Progenitor cell of endocrine pancreas (in vitro differentiated cells): ENCODE data around the gene ENDOU. TPM values are rescaled to one million over a fixed set of nuclear protein-coding genes. Genes with fewer than 3 reads are reported as not detected.
"Not testable (repeated sequence)": the region's sequence is repeated elsewhere in the genome, so short reads cannot be mapped to it uniquely, and the experiment has no call there.

Experiments used
- DNase-seq: peaks from one replicate; pipeline ENCODE4 v3.0.0; 2021; ENCODE audit warnings: low spot score; ENCODE audit not compliant: unreplicated experiment
- H3K27ac Mint-ChIP-seq: 2 replicates; pipeline ENCODE4 v1.8.0; 2021; ENCODE audit warnings: mild to moderate bottlenecking, moderate library complexity, mixed read lengths
- H3K27me3 Mint-ChIP-seq: 2 replicates; pipeline ENCODE4 v1.8.0; 2021; ENCODE audit warnings: mixed read lengths
- H3K36me3 Mint-ChIP-seq: 2 replicates; pipeline ENCODE4 v1.8.0; 2022; ENCODE audit warnings: mixed read lengths; ENCODE audit not compliant: insufficient read depth
- H3K4me1 Mint-ChIP-seq: 2 replicates; pipeline ENCODE4 v1.8.0; 2021; ENCODE audit warnings: low read depth, mixed read lengths
- H3K4me3 Mint-ChIP-seq: 2 replicates; pipeline ENCODE4 v1.8.0; 2021; ENCODE audit warnings: low read depth, mild to moderate bottlenecking, moderate library complexity, mixed read lengths
- H3K9me3 Mint-ChIP-seq: 2 replicates; pipeline ENCODE4 v1.8.0; 2021; ENCODE audit warnings: low read depth, mixed read lengths
- total RNA-seq: library from RNA; stranded (reverse); gene quantifications from 2 replicates; pipeline ENCODE4 v1.2.1, GENCODE V29; 2021
- TF ChIP-seq, protein P1 (sequence below): fragments of 200-600 bp; sonication (generic); IDR thresholded peaks from one replicate; pipeline ENCODE4 v1.5.0; 2021; ENCODE audit warnings: antibody characterized with exemption, mild to moderate bottlenecking; ENCODE audit not compliant: unreplicated experiment

Gene ENDOU
- total RNA-seq, 1 donor from 2014 or later: not detected

DNA sequence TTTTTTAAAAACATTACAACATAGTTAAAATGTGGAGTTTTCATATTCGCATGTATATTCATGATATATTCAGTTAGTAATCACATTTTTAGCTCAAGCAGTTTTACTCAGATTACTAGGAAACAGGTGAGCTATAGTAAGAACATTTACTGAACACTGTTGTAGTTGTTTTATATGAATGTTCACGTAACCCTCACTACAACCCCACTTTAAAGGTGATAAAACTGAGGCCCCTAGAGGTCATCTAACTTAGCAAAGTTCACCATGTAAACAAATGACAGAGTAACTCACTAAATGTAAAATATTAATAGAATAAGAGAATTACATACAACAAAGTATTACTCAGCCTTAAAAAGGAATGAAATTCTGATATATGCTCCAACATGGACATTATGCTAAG lies 45.5 kb downstream of the ENDOU start:
- no peak overlapping the region for H3K4me3 Mint-ChIP-seq
- no peak overlapping the region for H3K27ac Mint-ChIP-seq
- no peaks in the 10 kb centered on the region for H3K9me3 Mint-ChIP-seq
- no peaks in the 10 kb centered on the region for H3K4me1 Mint-ChIP-seq
- H3K36me3 Mint-ChIP-seq: peaks cover 53% of the 10 kb centered on the region
- no peak for DNase-seq
- TF ChIP-seq, protein P1, sequence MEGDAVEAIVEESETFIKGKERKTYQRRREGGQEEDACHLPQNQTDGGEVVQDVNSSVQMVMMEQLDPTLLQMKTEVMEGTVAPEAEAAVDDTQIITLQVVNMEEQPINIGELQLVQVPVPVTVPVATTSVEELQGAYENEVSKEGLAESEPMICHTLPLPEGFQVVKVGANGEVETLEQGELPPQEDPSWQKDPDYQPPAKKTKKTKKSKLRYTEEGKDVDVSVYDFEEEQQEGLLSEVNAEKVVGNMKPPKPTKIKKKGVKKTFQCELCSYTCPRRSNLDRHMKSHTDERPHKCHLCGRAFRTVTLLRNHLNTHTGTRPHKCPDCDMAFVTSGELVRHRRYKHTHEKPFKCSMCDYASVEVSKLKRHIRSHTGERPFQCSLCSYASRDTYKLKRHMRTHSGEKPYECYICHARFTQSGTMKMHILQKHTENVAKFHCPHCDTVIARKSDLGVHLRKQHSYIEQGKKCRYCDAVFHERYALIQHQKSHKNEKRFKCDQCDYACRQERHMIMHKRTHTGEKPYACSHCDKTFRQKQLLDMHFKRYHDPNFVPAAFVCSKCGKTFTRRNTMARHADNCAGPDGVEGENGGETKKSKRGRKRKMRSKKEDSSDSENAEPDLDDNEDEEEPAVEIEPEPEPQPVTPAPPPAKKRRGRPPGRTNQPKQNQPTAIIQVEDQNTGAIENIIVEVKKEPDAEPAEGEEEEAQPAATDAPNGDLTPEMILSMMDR: no peak
- no peaks in the 10 kb centered on the region for H3K27me3 Mint-ChIP-seq

DNA sequence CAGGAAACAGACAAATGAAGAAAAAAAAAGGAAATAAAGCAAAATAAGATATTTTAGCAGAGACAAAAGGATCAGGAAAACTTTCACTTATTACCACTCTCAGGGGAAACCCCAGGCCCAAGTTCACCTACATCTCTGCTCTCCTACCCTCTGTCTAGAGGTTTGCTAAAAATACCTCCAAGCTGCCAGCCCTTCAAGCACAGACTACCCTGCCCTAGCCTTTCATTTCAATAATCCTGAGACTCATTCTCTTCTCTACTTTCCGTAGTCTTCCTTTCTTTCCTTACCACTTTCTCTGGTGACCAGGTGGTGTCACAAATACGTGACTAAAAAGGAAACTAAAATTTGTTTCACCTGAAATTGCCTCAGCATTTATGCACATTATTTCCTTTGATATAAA lies 53.2 kb downstream of the ENDOU start:
- no peaks in the 10 kb centered on the region for H3K27me3 Mint-ChIP-seq
- peaks cover 34% of the 10 kb centered on the region for H3K36me3 Mint-ChIP-seq
- H3K9me3 Mint-ChIP-seq: no peaks in the 10 kb centered on the region
- no peak overlapping the region for H3K4me3 Mint-ChIP-seq
- no peak for DNase-seq
- H3K4me1 Mint-ChIP-seq: no peaks in the 10 kb centered on the region
- TF ChIP-seq, protein P1: no peak
- no peak overlapping the region for H3K27ac Mint-ChIP-seq

DNA sequence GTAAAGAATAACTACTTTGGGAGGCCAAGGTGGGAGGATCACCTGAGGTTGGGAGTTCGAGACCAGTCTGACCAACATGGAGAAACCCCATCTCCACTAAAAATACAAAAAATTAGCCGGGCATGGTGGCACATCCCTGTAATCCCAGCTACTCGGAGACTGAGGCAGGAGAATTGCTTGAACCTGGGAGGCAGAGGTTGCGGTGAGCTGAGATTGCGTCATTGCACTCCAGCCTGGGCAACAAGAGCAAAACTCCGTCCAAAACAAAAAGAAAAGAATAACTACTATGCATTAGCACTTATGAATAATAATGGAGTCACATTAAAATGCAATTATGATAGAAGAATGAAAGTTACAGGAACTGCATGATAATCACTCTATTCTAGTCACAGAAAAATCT lies 57.4 kb downstream of the ENDOU start:
- not testable (repeated sequence) for H3K9me3 Mint-ChIP-seq, H3K4me1 Mint-ChIP-seq, H3K4me3 Mint-ChIP-seq, H3K27me3 Mint-ChIP-seq, H3K27ac Mint-ChIP-seq, DNase-seq
- H3K36me3 Mint-ChIP-seq: peaks cover 21% of the 10 kb centered on the region

Other genes starting within 250 kb of the ENDOU start
- 36.4 and 39.8 TPM in 2 replicates for gene RPAP3, start 19.5 kb downstream of the ENDOU start, total RNA-seq
- 1.2 and 1.7 TPM in 2 replicates for gene RAPGEF3, start 33.4 kb upstream of the ENDOU start, total RNA-seq
- gene SLC48A1, start 47.7 kb upstream of the ENDOU start, total RNA-seq: 15.1 and 16.2 TPM in 2 replicates
- 80.0 and 81.0 TPM in 2 replicates for gene HDAC7, start 94.4 kb upstream of the ENDOU start, total RNA-seq
- 0.31 and 0.38 TPM in 2 replicates for gene VDR, start 179.5 kb upstream of the ENDOU start, total RNA-seq
- 76.1 and 83.9 TPM in 2 replicates for gene TMEM106C, start 238.1 kb upstream of the ENDOU start, total RNA-seq